A549 (cell line): ENCODE results near the gene DRAM2. TPM values are rescaled to one million over a fixed set of nuclear protein-coding genes. Genes with fewer than 3 reads are reported as not detected.

Source experiments
- ATAC-seq, 2 experiments: fragments of 200-7000 bp in 1 of 2; fragments of >200 bp in 1 of 2; cut with Nextera tagmentation in 1 of 2; cut with Tn5 transposase in 1 of 2; 3 replicates each; pipeline versions ENCODE4 v1.8.0 to v1.9.1; 2018 to 2020; ENCODE audit warnings: mild to moderate bottlenecking in 1 of 2, moderate library complexity in 1 of 2
- CTCF ChIA-PET: fragments of 300-600 bp; sonication (Branson Sonifier 250); formaldehyde crosslinking; extraction: SDS; loops from one replicate; lab custom pipeline; 2021; ENCODE audit warnings: antibody characterized with exemption, inconsistent platforms; lab: Yijun Ruan, JAX
- POLR2A ChIA-PET: fragments of 350-600 bp; formaldehyde crosslinking; extraction: SDS; loops from one replicate; lab custom pipeline; 2021; ENCODE audit warnings: antibody characterized with exemption, inconsistent platforms; lab: Yijun Ruan, JAX
- DNase-seq, 2 experiments: peaks; one replicate each; pipeline versions ENCODE4 v3.0.0 to v3.0.0-alpha.2; 2011 to 2016; ENCODE audit warnings: low read depth in 1 of 2, low spot score in 1 of 2
- FAIRE-seq: peaks from 2 replicates; lab custom pipeline; 2011; peaks lifted over from hg19 to GRCh38; lab: Jason Lieb, UNC
- H3K27ac ChIP-seq, 2 experiments: fragments of >200 bp; sonication (Bioruptor Twin); formaldehyde crosslinking; 3 replicates each; pipeline ENCODE4 v1.5.1; 2016 to 2017
- H3K4me1 ChIP-seq: fragments of >200 bp; sonication (Bioruptor Twin); formaldehyde crosslinking; 3 replicates; pipeline ENCODE4 v1.6.1; 2016
- H3K4me2 ChIP-seq: fragments of >200 bp; sonication (Bioruptor Twin); formaldehyde crosslinking; 3 replicates; pipeline ENCODE4 v1.6.1; 2016
- H3K4me3 ChIP-seq: fragments of >200 bp; sonication (Bioruptor Twin); formaldehyde crosslinking; 3 replicates; pipeline ENCODE4 v1.5.1; 2016
- H3K9me3 ChIP-seq: fragments of >200 bp; sonication (Bioruptor Twin); formaldehyde crosslinking; 3 replicates; pipeline ENCODE4 v1.6.1; 2016
- CBX8 ChIP-seq: fragments of 200-600 bp; sonication (generic); IDR thresholded peaks from 2 replicates; pipeline ENCODE4 v1.6.1; 2016
- CEBPB ChIP-seq, 2 experiments: fragments of >200 bp in 1 of 2; sonication (Bioruptor Twin) in 1 of 2; formaldehyde crosslinking in 1 of 2; IDR thresholded peaks; 2 replicates each; pipeline ENCODE4 v1.6.1; 2012 to 2016
- CHD4 ChIP-seq: fragments of 200-600 bp; sonication (generic); IDR thresholded peaks from 2 replicates; pipeline ENCODE4 v1.6.1; 2016; ENCODE audit warnings: antibody characterized with exemption, mild to moderate bottlenecking, borderline replicate concordance
- E2F6 ChIP-seq: IDR thresholded peaks from 2 replicates; pipeline ENCODE4 v1.6.1; 2012; ENCODE audit warnings: low read depth, borderline replicate concordance
- EP300 ChIP-seq, 2 experiments: fragments of >200 bp; sonication (Bioruptor Twin); formaldehyde crosslinking; IDR thresholded peaks; 2 replicates in 1 of 2; 3 replicates in 1 of 2; pipeline ENCODE4 v1.6.1; 2016 to 2017
- FOSB ChIP-seq: fragments of 250-450 bp; sonication (Bioruptor Pico); IDR thresholded peaks from 2 replicates; pipeline ENCODE4 v1.5.0; 2020; ENCODE audit warnings: mild to moderate bottlenecking, moderate library complexity
- FOSL2 ChIP-seq, 2 experiments: fragments of 450-650 bp in 1 of 2; fragments of >200 bp in 1 of 2; sonication (Bioruptor Twin) in 1 of 2; formaldehyde crosslinking; IDR thresholded peaks; 2 replicates each; pipeline versions ENCODE4 v1.5.0 to v1.6.1; 2016 to 2020; ENCODE audit warnings: mild to moderate bottlenecking in 1 of 2, moderate library complexity in 1 of 2
- HDAC2 ChIP-seq: fragments of 200-600 bp; sonication (generic); IDR thresholded peaks from 2 replicates; pipeline ENCODE4 v1.6.1; 2016
- HMGXB4 ChIP-seq: fragments of 250-450 bp; sonication (Bioruptor Pico); IDR thresholded peaks from 2 replicates; pipeline ENCODE4 v1.5.0; 2021; ENCODE audit warnings: mild to moderate bottlenecking, moderate library complexity, borderline replicate concordance
- HOXB13 ChIP-seq: fragments of 250-450 bp; sonication (Bioruptor Pico); IDR thresholded peaks from 2 replicates; pipeline ENCODE4 v1.5.0; 2020; ENCODE audit warnings: low read depth, mild to moderate bottlenecking, moderate library complexity
- KDM1A ChIP-seq: fragments of 200-600 bp; sonication (generic); IDR thresholded peaks from 2 replicates; pipeline ENCODE4 v1.6.1; 2016; ENCODE audit warnings: low read depth, mild to moderate bottlenecking
- MYC ChIP-seq: IDR thresholded peaks from 2 replicates; pipeline ENCODE4 v1.6.1; 2012; ENCODE audit warnings: mild to moderate bottlenecking, inconsistent platforms, low read length, improper control_type of control experiment, borderline replicate concordance
- NFE2L2 ChIP-seq: fragments of 150-350 bp; conservative IDR thresholded peaks from 2 replicates; pipeline ENCODE4 v1.6.1; 2014; ENCODE audit warnings: low read length
- NPAS2 ChIP-seq: fragments of 250-450 bp; sonication (Bioruptor Pico); IDR thresholded peaks from 2 replicates; pipeline ENCODE4 v1.8.0; 2022; ENCODE audit warnings: mild to moderate bottlenecking, moderate library complexity, borderline replicate concordance
- PHF8 ChIP-seq: fragments of 200-600 bp; sonication (generic); IDR thresholded peaks from 2 replicates; pipeline ENCODE4 v1.6.1; 2016; ENCODE audit warnings: low read depth, mild to moderate bottlenecking, antibody characterized with exemption, moderate library complexity, borderline replicate concordance
- RARB ChIP-seq: fragments of 250-450 bp; sonication (Bioruptor Pico); IDR thresholded peaks from 2 replicates; pipeline ENCODE4 v1.8.0; 2021; ENCODE audit warnings: mild to moderate bottlenecking, moderate library complexity
- RCOR1 ChIP-seq: fragments of 150-350 bp; IDR thresholded peaks from 2 replicates; pipeline ENCODE4 v1.6.1; 2014; ENCODE audit warnings: antibody characterized with exemption, low read length, low read depth
- RNF2 ChIP-seq: fragments of 200-600 bp; sonication (generic); IDR thresholded peaks from 2 replicates; pipeline ENCODE4 v1.6.1; 2016; ENCODE audit warnings: low read depth, mild to moderate bottlenecking, antibody characterized with exemption, moderate library complexity, borderline replicate concordance
- SMC3 ChIP-seq: fragments of >200 bp; sonication (Bioruptor Twin); formaldehyde crosslinking; IDR thresholded peaks from 3 replicates; pipeline ENCODE4 v1.6.1; 2018; ENCODE audit warnings: inconsistent platforms
- TFCP2L1 ChIP-seq: fragments of 250-450 bp; sonication (Bioruptor Pico); IDR thresholded peaks from 2 replicates; pipeline ENCODE4 v1.5.0; 2021; ENCODE audit warnings: mild to moderate bottlenecking
- ZC3H11A ChIP-seq: fragments of 450-650 bp; IDR thresholded peaks from 2 replicates; pipeline ENCODE4 v1.6.1; 2014; ENCODE audit warnings: antibody characterized with exemption, mild to moderate bottlenecking
- ZFP36 ChIP-seq: fragments of 450-650 bp; IDR thresholded peaks from 2 replicates; pipeline ENCODE4 v1.6.1; 2014; ENCODE audit warnings: borderline replicate concordance; ENCODE audit not compliant: partially characterized antibody
- ZNF302 ChIP-seq: fragments of 250-450 bp; sonication (Bioruptor Pico); IDR thresholded peaks from 2 replicates; pipeline ENCODE4 v1.9.0; 2021; ENCODE audit warnings: inconsistent platforms, mild to moderate bottlenecking, moderate library complexity
- WGBS: methylation state at CpG from one replicate; pipeline ENCODE4 v1.1.6; 2017; ENCODE audit errors: missing lambda C conversion rate; 5-methylcytosine and 5-hydroxymethylcytosine counted together
- polyA plus RNA-seq, 4 experiments: library from polyadenylated mRNA; depleted of rRNA in 3 of 4; stranded (reverse); fragments of >200 nt; fragmentation: RNase III in 1 of 4; extraction: RNeasy Plus Mini Kit Qiagen cat#74134 plus additional on column Dnase treatment in 1 of 4; gene quantifications; 2 replicates in 3 of 4; 3 replicates in 1 of 4; pipeline ENCODE4 v1.2.3, GENCODE V29; 2011 to 2017
- TF ChIP-seq, protein P1 (sequence below): fragments of 450-650 bp; IDR thresholded peaks from 2 replicates; pipeline ENCODE4 v1.6.1; 2014; ENCODE audit warnings: antibody characterized with exemption
- TF ChIP-seq, protein P2 (sequence below): fragments of >200 bp; sonication (Bioruptor Twin); formaldehyde crosslinking; IDR thresholded peaks from 3 replicates; pipeline ENCODE4 v1.5.1; 2016
- TF ChIP-seq, protein P3 (sequence below): fragments of 200-600 bp; sonication (generic); IDR thresholded peaks from 2 replicates; pipeline ENCODE4 v1.6.1; 2016; ENCODE audit warnings: antibody characterized with exemption, mild to moderate bottlenecking, moderate library complexity

DRAM2 gene
- polyA plus RNA-seq, 2 of the 4 experiments (the other 2 are of a cell fraction): 17.9 to 69.5 TPM

GRCh38 chr1:111110197-111110899 lies 29.5 kb downstream of the DRAM2 start:
- Histone ChIP-seq H3K4me2 (no peak overlapping the region), H3K9me3 (no peaks in the 10 kb centered on the region), H3K4me1 (no peaks in the 10 kb centered on the region), H3K4me3 (no peak overlapping the region), H3K27ac (no peak overlapping the region)
- POLR2A ChIA-PET: no interaction called here
- no peak for ATAC-seq
- CTCF ChIA-PET: no interaction called here
- FAIRE-seq: no peak
- DNase-seq: no peak
- WGBS: 75% methylated on average over 1 of the region's 1 CpG
- TF ChIP-seq ZNF302 (CRISPR knock-in tag) (no peak), MYC (no peak), ZC3H11A (no peak), FOSB (CRISPR knock-in tag) (no peak), KDM1A (no peak), NFE2L2 (no peak), NPAS2 (CRISPR knock-in tag) (no peak), CEBPB (IDR thresholded peaks at IDR 0.05) (no peak), ZFP36 (no peak)
- TF ChIP-seq, protein P1, sequence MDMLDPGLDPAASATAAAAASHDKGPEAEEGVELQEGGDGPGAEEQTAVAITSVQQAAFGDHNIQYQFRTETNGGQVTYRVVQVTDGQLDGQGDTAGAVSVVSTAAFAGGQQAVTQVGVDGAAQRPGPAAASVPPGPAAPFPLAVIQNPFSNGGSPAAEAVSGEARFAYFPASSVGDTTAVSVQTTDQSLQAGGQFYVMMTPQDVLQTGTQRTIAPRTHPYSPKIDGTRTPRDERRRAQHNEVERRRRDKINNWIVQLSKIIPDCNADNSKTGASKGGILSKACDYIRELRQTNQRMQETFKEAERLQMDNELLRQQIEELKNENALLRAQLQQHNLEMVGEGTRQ: no peak

GRCh38 chr1:111104981-111105380 lies 34.9 kb downstream of the DRAM2 start:
- ChIA-PET CTCF (no interaction called here), POLR2A (no interaction called here)
- ATAC-seq (no peak), DNase-seq (no peak), FAIRE-seq (no peak)
- no peaks in the 10 kb centered on the region for H3K4me1 ChIP-seq
- TF ChIP-seq RARB (no peak), RCOR1 (no peak), HDAC2 (no peak), HOXB13 (CRISPR knock-in tag) (no peak), CHD4 (no peak), E2F6 (no peak), FOSL2 (IDR thresholded peaks at IDR 0.05) (no peak), FOSL2 (CRISPR knock-in tag; IDR thresholded peaks at IDR 0.05) (no peak), FOSB (CRISPR knock-in tag) (no peak), TFCP2L1 (CRISPR knock-in tag) (no peak), SMC3 (no peak), PHF8 (no peak), RNF2 (no peak), EP300 (IDR thresholded peaks at IDR 0.05) (no peak), CBX8 (no peak), HMGXB4 (no peak)
- TF ChIP-seq, protein P2, sequence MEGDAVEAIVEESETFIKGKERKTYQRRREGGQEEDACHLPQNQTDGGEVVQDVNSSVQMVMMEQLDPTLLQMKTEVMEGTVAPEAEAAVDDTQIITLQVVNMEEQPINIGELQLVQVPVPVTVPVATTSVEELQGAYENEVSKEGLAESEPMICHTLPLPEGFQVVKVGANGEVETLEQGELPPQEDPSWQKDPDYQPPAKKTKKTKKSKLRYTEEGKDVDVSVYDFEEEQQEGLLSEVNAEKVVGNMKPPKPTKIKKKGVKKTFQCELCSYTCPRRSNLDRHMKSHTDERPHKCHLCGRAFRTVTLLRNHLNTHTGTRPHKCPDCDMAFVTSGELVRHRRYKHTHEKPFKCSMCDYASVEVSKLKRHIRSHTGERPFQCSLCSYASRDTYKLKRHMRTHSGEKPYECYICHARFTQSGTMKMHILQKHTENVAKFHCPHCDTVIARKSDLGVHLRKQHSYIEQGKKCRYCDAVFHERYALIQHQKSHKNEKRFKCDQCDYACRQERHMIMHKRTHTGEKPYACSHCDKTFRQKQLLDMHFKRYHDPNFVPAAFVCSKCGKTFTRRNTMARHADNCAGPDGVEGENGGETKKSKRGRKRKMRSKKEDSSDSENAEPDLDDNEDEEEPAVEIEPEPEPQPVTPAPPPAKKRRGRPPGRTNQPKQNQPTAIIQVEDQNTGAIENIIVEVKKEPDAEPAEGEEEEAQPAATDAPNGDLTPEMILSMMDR: no peak
- TF ChIP-seq, protein P3, sequence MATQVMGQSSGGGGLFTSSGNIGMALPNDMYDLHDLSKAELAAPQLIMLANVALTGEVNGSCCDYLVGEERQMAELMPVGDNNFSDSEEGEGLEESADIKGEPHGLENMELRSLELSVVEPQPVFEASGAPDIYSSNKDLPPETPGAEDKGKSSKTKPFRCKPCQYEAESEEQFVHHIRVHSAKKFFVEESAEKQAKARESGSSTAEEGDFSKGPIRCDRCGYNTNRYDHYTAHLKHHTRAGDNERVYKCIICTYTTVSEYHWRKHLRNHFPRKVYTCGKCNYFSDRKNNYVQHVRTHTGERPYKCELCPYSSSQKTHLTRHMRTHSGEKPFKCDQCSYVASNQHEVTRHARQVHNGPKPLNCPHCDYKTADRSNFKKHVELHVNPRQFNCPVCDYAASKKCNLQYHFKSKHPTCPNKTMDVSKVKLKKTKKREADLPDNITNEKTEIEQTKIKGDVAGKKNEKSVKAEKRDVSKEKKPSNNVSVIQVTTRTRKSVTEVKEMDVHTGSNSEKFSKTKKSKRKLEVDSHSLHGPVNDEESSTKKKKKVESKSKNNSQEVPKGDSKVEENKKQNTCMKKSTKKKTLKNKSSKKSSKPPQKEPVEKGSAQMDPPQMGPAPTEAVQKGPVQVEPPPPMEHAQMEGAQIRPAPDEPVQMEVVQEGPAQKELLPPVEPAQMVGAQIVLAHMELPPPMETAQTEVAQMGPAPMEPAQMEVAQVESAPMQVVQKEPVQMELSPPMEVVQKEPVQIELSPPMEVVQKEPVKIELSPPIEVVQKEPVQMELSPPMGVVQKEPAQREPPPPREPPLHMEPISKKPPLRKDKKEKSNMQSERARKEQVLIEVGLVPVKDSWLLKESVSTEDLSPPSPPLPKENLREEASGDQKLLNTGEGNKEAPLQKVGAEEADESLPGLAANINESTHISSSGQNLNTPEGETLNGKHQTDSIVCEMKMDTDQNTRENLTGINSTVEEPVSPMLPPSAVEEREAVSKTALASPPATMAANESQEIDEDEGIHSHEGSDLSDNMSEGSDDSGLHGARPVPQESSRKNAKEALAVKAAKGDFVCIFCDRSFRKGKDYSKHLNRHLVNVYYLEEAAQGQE: no peak
- TF ChIP-seq, protein P1: no peak
- H3K9me3 ChIP-seq: peaks cover 3% of the 10 kb centered on the region; the same call in 1 of the 3 replicates
- H3K4me3 ChIP-seq: no peak overlapping the region
- H3K4me2 ChIP-seq: no peak overlapping the region
- WGBS: 14% methylated on average over 2 of the region's 2 CpGs
- no peak overlapping the region for H3K27ac ChIP-seq
